HepG2 (cell line): ENCODE data around the gene CHCHD1. TPM values are rescaled to one million over a fixed set of nuclear protein-coding genes. Genes with fewer than 3 reads are reported as not detected.
A peak's percentile ranks its signal among the peaks of the same experiment; 100 is the strongest.

Experiments
- ATF3 ChIP-seq: sonication (generic); formaldehyde crosslinking; IDR thresholded peaks from 2 replicates; pipeline ENCODE4 v1.4.0; 2020; ENCODE audit warnings: missing genetic modification reagents
- ELF3 ChIP-seq: IDR thresholded peaks from 2 replicates; pipeline ENCODE4 v1.6.1; 2016; ENCODE audit warnings: missing genetic modification reagents, missing compliant biosample characterization
- FIP1L1 ChIP-seq: fragments of 200-400 bp; formaldehyde crosslinking; IDR thresholded peaks from 2 replicates; pipeline ENCODE4 v1.6.1; 2018; ENCODE audit warnings: low read depth, mild to moderate bottlenecking, low read length, moderate library complexity, borderline replicate concordance; ENCODE audit not compliant: insufficient read depth
- IKZF4 ChIP-seq: sonication (generic); formaldehyde crosslinking; IDR thresholded peaks from 2 replicates; pipeline ENCODE4 v1.5.1; 2020; ENCODE audit warnings: borderline replicate concordance, mild to moderate bottlenecking, low read depth, missing genetic modification reagents; ENCODE audit errors: not compliant biosample characterization
- KDM5B ChIP-seq: sonication (generic); formaldehyde crosslinking; IDR thresholded peaks from 2 replicates; pipeline ENCODE4 v1.4.0; 2020; ENCODE audit warnings: missing genetic modification reagents, mild to moderate bottlenecking, borderline replicate concordance
- LCORL ChIP-seq, 2 experiments: fragments of 450-650 bp in 1 of 2; sonication (generic) in 1 of 2; formaldehyde crosslinking in 1 of 2; IDR thresholded peaks; 2 replicates each; pipeline versions ENCODE4 v1.5.0 to v1.6.1; 2017 to 2020; ENCODE audit warnings: antibody characterized with exemption in 1 of 2, missing genetic modification reagents in 1 of 2
- MIER2 ChIP-seq: IDR thresholded peaks from 2 replicates; pipeline ENCODE4 v1.6.1; 2016; ENCODE audit warnings: missing biosample characterization, missing genetic modification reagents
- MNT ChIP-seq: fragments of 450-650 bp; IDR thresholded peaks from 2 replicates; pipeline ENCODE4 v1.6.1; 2016
- RBM22 ChIP-seq: fragments of 200-400 bp; formaldehyde crosslinking; optimal IDR thresholded peaks from 2 replicates; pipeline ENCODE3; 2017; ENCODE audit warnings: mild to moderate bottlenecking, low read length, moderate library complexity
- RORA ChIP-seq: sonication (generic); formaldehyde crosslinking; IDR thresholded peaks from 2 replicates; pipeline ENCODE4 v1.5.0; 2020; ENCODE audit warnings: mild to moderate bottlenecking, missing genetic modification reagents, moderate library complexity
- SALL2 ChIP-seq: sonication (generic); formaldehyde crosslinking; IDR thresholded peaks from 2 replicates; pipeline ENCODE4 v1.8.1; 2023; ENCODE audit warnings: mild to moderate bottlenecking, missing genetic modification reagents, inconsistent platforms
- SIN3A ChIP-seq: IDR thresholded peaks from 2 replicates; pipeline ENCODE4 v1.6.1; 2011; ENCODE audit warnings: low read depth, mild to moderate bottlenecking, control low read depth, low read length, borderline replicate concordance
- SP1 ChIP-seq, 2 experiments: fragments of 450-650 bp in 1 of 2; sonication (generic) in 1 of 2; formaldehyde crosslinking in 1 of 2; IDR thresholded peaks; 2 replicates each; pipeline versions ENCODE4 v1.4.0 to v1.6.1; 2016 to 2020; ENCODE audit warnings: missing genetic modification reagents in 1 of 2
- U2AF1 ChIP-seq: fragments of 200-400 bp; formaldehyde crosslinking; optimal IDR thresholded peaks from 2 replicates; pipeline ENCODE3; 2017; ENCODE audit warnings: mild to moderate bottlenecking, low read depth, low read length
- YEATS4 ChIP-seq: sonication (generic); formaldehyde crosslinking; IDR thresholded peaks from 2 replicates; pipeline ENCODE4 v1.4.0; 2020; ENCODE audit warnings: missing genetic modification reagents, borderline replicate concordance
- ZNF160 ChIP-seq: sonication (generic); formaldehyde crosslinking; IDR thresholded peaks from 2 replicates; pipeline ENCODE4 v1.8.0; 2022; ENCODE audit warnings: mild to moderate bottlenecking, inconsistent platforms, missing genetic modification reagents
- ZNF18 ChIP-seq: sonication (generic); formaldehyde crosslinking; IDR thresholded peaks from 2 replicates; pipeline ENCODE4 v1.8.0; 2022; ENCODE audit warnings: mild to moderate bottlenecking, missing genetic modification reagents; ENCODE audit not compliant: insufficient replicate concordance
- ZNF180 ChIP-seq: sonication (generic); formaldehyde crosslinking; IDR thresholded peaks from 2 replicates; pipeline ENCODE4 v1.4.0; 2020; ENCODE audit warnings: low read depth, missing genetic modification reagents, borderline replicate concordance
- ZNF331 ChIP-seq: sonication (generic); formaldehyde crosslinking; IDR thresholded peaks from 2 replicates; pipeline ENCODE4 v1.4.0; 2020; ENCODE audit warnings: missing genetic modification reagents
- ZNF414 ChIP-seq: sonication (generic); formaldehyde crosslinking; IDR thresholded peaks from 2 replicates; pipeline ENCODE4 v1.5.0; 2020; ENCODE audit warnings: missing genetic modification reagents
- ZNF546 ChIP-seq: sonication (generic); formaldehyde crosslinking; conservative IDR thresholded peaks from 2 replicates; pipeline ENCODE4 v1.8.1; 2023; ENCODE audit warnings: mild to moderate bottlenecking, missing genetic modification reagents
- ZNF746 ChIP-seq: sonication (generic); formaldehyde crosslinking; IDR thresholded peaks from 2 replicates; pipeline ENCODE4 v1.8.0; 2022; ENCODE audit warnings: mild to moderate bottlenecking, missing genetic modification reagents
- ZNF780A ChIP-seq: sonication (generic); formaldehyde crosslinking; IDR thresholded peaks from 2 replicates; pipeline ENCODE4 v1.8.0; 2022; ENCODE audit warnings: mild to moderate bottlenecking, missing genetic modification reagents, moderate library complexity
- ZNF781 ChIP-seq: sonication (generic); formaldehyde crosslinking; IDR thresholded peaks from 2 replicates; pipeline ENCODE4 v1.5.1; 2020; ENCODE audit warnings: borderline replicate concordance, mild to moderate bottlenecking, missing genetic modification reagents; ENCODE audit errors: not compliant biosample characterization
- polyA plus RNA-seq, 8 experiments: library from polyadenylated mRNA; depleted of rRNA in 3 of 8; stranded (reverse) in 7 of 8; unstranded in 1 of 8; fragments of >200 nt; fragmentation: Illumina TruSeq in 4 of 8; extraction: Trizol in 4 of 8; gene quantifications; 2 replicates each; pipeline versions ENCODE4 v1.2.1 to v1.2.3, GENCODE V29; 2011 to 2016; ENCODE audit warnings: low read depth in 4 of 8, missing spikeins in 1 of 8, mixed read lengths in 1 of 8; ENCODE audit not compliant: insufficient read depth in 1 of 8
- total RNA-seq, 5 experiments: library from RNA; depleted of rRNA; stranded (reverse); fragments of >200 nt; fragmentation: Illumina TruSeq; extraction: Trizol; gene quantifications; 2 replicates each; pipeline ENCODE4 v1.2.3, GENCODE V29; 2016; ENCODE audit warnings: low read depth in 1 of 5

CHCHD1 gene
- total and polyA plus RNA-seq, 2 of the 13 experiments (the other 11 are each of a cell fraction or from before 2014, with no cell fraction given), result 36.9 to 71.2 TPM

GRCh38 chr10:73743905-73744663 lies 37.8 kb upstream of the CHCHD1 start, which contains the start of gene SEC24C (continued):
- TF ChIP-seq ELF3 (CRISPR knock-in tag) (peak; percentile 80), RBM22 (peak; percentile 48), ZNF18 (CRISPR knock-in tag) (no peak), SIN3A (peak; percentile 69; the same call in 1 of the 2 replicates), ZNF746 (CRISPR knock-in tag) (peak; percentile 51; the same call in 1 of the 2 replicates), ZNF781 (no peak), U2AF1 (no peak), ZNF180 (no peak), MNT (peak; percentile 53; the same call in 1 of the 2 replicates), LCORL (IDR thresholded peaks at IDR 0.05) (no peak), LCORL (CRISPR knock-in tag; IDR thresholded peaks at IDR 0.05) (no peak), FIP1L1 (peak; percentile 66; the same call in 1 of the 2 replicates), ZNF546 (CRISPR knock-in tag) (peak; percentile 77; the same call in 1 of the 2 replicates), ZNF331 (0 out of 2 replicates have a peak, but pooled peaks have one; percentile 41), KDM5B (CRISPR knock-in tag) (peak; percentile 67; the same call in 1 of the 2 replicates), ZNF414 (CRISPR knock-in tag) (peak; percentile 27; the same call in 1 of the 2 replicates), ATF3 (CRISPR knock-in tag) (no peak), SALL2 (CRISPR knock-in tag) (no peak), SP1 (IDR thresholded peaks at IDR 0.05) (no peak), SP1 (CRISPR knock-in tag; IDR thresholded peaks at IDR 0.05) (no peak; the same call in 1 of the 2 replicates), MIER2 (CRISPR knock-in tag) (no peak), ZNF160 (CRISPR knock-in tag) (peak; percentile 26; the same call in 1 of the 2 replicates), RORA (no peak), YEATS4 (CRISPR knock-in tag) (peak; percentile 98), ZNF780A (CRISPR knock-in tag) (no peak), IKZF4 (no peak)
